ENCODE data around the gene TCF3.

Gene TCF3

DNA sequence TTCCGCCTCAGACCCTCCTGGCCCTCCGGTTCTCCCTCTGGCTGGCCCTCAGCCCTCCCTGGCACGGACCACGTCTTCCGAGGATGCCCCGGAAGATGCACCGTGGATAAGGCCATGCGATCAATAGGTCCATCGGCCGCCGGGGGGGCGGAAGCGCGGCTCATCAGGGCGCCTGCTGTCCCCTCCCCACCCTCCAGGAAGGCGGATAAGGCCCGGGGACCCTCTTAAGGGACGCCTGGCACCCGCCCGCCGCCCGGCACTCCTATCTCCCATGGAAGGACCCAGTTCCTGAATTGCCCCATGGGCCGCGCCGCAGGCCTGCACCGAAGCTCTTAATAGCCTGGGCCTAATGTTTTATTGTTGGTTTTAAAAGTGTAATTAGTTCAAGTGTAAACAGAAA, 46.2 kb upstream of the TCF3 start:
- TF ChIP-seq MAX (IDR thresholded peaks at IDR 0.05) (no peak), TEAD4 (IDR thresholded peaks at IDR 0.05) (no peak), FOXM1 (IDR thresholded peaks at IDR 0.05; ENCODE audit: borderline replicate concordance, low read depth) (no peak), RAD21 (IDR thresholded peaks at IDR 0.05; ENCODE audit: low read depth) (no peak)

- no peak for TF ChIP-seq YY1 (IDR thresholded peaks at IDR 0.05; ENCODE audit: low read depth)
These were observed 39.3 kb upstream of the TCF3 start for GRCh38 chr19:1691589-1692290.

DNA sequence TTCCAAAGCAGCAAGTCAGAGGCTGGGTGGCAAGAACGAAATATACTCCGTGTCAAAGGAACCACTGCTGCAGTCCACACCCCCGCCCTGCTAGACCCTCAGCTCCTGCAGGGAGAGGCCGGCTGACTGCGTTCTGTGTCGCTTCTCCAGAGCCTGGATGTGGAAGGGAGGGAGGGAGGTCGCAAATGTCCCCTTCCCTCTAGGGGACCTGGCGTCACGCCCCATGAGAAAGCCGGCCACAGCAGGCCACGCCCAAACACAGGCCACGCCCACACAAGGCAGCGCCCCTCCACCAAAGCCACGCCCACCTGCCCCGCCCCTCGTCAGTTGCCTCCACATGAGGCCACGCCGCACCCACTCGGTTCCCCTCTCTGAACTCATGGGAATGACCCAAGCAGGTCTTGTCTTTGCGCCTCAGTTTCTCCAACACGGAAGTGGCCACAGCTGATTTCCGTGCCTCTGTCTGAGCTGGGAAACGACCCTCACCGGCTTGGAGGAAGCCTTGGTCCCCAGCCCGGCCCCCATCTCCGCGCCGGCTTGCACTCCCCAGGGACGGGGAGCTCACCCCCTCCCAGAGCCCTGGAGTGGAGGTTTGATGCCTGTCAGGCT, 38.4 kb upstream of the TCF3 start:
- TF ChIP-seq TAF1 (IDR thresholded peaks at IDR 0.05; ENCODE audit: low read depth): no peak
- peak; percentile 74; the same call in 1 of the 2 replicates for TF ChIP-seq ZBTB7A (IDR thresholded peaks at IDR 0.05; ENCODE audit: low read depth)
- TF ChIP-seq CREB1 (IDR thresholded peaks at IDR 0.05; ENCODE audit: low read depth): no peak
- TF ChIP-seq RAD21 (IDR thresholded peaks at IDR 0.05; ENCODE audit: low read depth): no peak
- no peak for TF ChIP-seq CEBPB (IDR thresholded peaks at IDR 0.05)

DNA sequence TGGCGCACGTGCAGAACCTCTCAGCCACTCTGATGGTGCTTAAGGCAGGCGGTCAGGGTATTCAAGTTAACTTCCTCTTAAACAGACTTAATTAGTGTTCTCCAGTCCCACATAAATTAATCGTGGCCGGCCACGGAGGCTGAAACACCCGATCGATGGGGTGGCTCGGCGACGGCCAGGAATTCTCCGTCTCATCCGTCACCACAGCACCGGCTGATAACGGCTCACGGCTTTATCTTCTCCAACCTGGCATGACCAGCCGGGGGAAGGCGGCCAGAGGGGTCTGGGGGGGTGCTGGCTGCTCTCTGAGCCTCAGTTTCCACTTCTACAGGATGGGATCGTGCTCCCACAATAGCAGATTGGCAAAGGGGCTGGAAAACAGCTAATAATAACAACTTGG, 32.6 kb upstream of the TCF3 start:
- no peak for TF ChIP-seq TEAD4 (IDR thresholded peaks at IDR 0.05)
- TF ChIP-seq CEBPB (IDR thresholded peaks at IDR 0.05): no peak
- no peak for TF ChIP-seq ZBTB7A (IDR thresholded peaks at IDR 0.05; ENCODE audit: low read depth)
- no peak for TF ChIP-seq TAF1 (IDR thresholded peaks at IDR 0.05; ENCODE audit: low read depth)
- TF ChIP-seq MAX (IDR thresholded peaks at IDR 0.05): no peak
- TF ChIP-seq NFIC (IDR thresholded peaks at IDR 0.05): no peak
- no peak for TF ChIP-seq TCF12 (IDR thresholded peaks at IDR 0.05; ENCODE audit: low read depth)
- no peak for TF ChIP-seq FOXM1 (IDR thresholded peaks at IDR 0.05; ENCODE audit: borderline replicate concordance, low read depth)
- TF ChIP-seq CREB1 (IDR thresholded peaks at IDR 0.05; ENCODE audit: low read depth): no peak
- TF ChIP-seq EP300 (IDR thresholded peaks at IDR 0.05; ENCODE audit: borderline replicate concordance): no peak
- TF ChIP-seq YY1 (IDR thresholded peaks at IDR 0.05; ENCODE audit: low read depth): no peak
- no peak for TF ChIP-seq EGR1 (IDR thresholded peaks at IDR 0.05)
- no peak for TF ChIP-seq RAD21 (IDR thresholded peaks at IDR 0.05; ENCODE audit: low read depth)
- TF ChIP-seq, protein P1, sequence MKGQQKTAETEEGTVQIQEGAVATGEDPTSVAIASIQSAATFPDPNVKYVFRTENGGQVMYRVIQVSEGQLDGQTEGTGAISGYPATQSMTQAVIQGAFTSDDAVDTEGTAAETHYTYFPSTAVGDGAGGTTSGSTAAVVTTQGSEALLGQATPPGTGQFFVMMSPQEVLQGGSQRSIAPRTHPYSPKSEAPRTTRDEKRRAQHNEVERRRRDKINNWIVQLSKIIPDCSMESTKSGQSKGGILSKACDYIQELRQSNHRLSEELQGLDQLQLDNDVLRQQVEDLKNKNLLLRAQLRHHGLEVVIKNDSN (IDR thresholded peaks at IDR 0.05): no peak
- TF ChIP-seq REST (IDR thresholded peaks at IDR 0.05; ENCODE audit: low read depth): no peak

- TF ChIP-seq RAD21 (IDR thresholded peaks at IDR 0.05; ENCODE audit: low read depth) (no peak), EGR1 (IDR thresholded peaks at IDR 0.05) (no peak)
These were observed 32.1 kb upstream of the TCF3 start for GRCh38 chr19:1684573-1684912.

DNA sequence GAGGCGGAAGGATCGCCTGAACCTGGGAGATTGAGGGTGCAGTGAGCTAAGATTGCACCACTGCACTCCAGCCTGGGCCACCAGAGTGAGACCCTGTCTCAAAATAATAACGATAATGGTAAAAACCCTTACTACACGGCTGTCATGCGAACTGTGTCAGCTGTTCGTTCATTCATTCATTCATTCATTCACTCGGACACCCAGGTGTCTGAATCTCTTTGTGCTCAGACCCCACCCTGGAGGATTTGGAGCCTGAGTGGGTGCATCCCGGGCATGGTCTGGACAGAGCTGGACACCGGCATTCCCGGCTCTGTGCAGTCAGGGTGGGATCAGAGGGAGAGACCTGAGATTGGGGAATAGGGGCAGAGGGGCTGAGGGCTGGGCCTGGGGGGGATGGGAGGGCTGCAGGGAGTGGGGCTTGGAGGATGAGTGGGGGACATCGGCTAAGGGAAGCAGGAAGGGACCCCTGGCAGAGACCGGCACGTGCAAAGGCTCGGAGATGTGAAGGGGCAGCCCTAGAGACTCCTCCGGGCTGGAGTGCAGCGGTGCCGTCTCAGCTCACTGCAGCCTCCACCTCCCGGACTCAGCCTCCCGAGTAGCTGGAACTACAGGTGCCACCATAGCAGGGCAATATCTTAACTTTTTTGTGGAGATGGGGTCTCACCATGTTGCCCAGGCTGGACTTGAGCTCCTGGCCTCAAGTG, 31.6 kb upstream of the TCF3 start:
- TF ChIP-seq ZBTB7A (IDR thresholded peaks at IDR 0.05; ENCODE audit: low read depth) (no peak), EP300 (IDR thresholded peaks at IDR 0.05; ENCODE audit: borderline replicate concordance) (no peak), TCF12 (IDR thresholded peaks at IDR 0.05; ENCODE audit: low read depth) (no peak), CEBPB (IDR thresholded peaks at IDR 0.05) (no peak), REST (IDR thresholded peaks at IDR 0.05; ENCODE audit: low read depth) (no peak), TEAD4 (IDR thresholded peaks at IDR 0.05) (no peak)
- TF ChIP-seq, protein P1 (IDR thresholded peaks at IDR 0.05): no peak

Data from Ishikawa (cell line).